GM18907 (cell line): ENCODE results near the gene TMEM86B.

ENCODE experiments used
- ATAC-seq: cut with Tn5 transposase; IDR thresholded peaks from one replicate; pipeline ENCODE4 v1.9.1; 2021; ENCODE audit warnings: mild to moderate bottlenecking, moderate library complexity; ENCODE audit not compliant: unreplicated experiment

The TMEM86B gene

GRCh38 chr19:55257461-55258420 lies 29.2 kb upstream of the TMEM86B start:
- ATAC-seq, result no peak

GRCh38 chr19:55256562-55257460 lies 28.2 kb upstream of the TMEM86B start:
- no peak for ATAC-seq

GRCh38 chr19:55255618-55256423 lies 27.3 kb upstream of the TMEM86B start:
- ATAC-seq, result no peak

GRCh38 chr19:55254625-55254977 lies 26.0 kb upstream of the TMEM86B start:
- ATAC-seq, result no peak

GRCh38 chr19:55253842-55254624 lies 25.5 kb upstream of the TMEM86B start:
- ATAC-seq, result peak; percentile 40

- ATAC-seq, result no peak
Measured at GRCh38 chr19:55252760-55253663, 24.4 kb upstream of the TMEM86B start.

DNA sequence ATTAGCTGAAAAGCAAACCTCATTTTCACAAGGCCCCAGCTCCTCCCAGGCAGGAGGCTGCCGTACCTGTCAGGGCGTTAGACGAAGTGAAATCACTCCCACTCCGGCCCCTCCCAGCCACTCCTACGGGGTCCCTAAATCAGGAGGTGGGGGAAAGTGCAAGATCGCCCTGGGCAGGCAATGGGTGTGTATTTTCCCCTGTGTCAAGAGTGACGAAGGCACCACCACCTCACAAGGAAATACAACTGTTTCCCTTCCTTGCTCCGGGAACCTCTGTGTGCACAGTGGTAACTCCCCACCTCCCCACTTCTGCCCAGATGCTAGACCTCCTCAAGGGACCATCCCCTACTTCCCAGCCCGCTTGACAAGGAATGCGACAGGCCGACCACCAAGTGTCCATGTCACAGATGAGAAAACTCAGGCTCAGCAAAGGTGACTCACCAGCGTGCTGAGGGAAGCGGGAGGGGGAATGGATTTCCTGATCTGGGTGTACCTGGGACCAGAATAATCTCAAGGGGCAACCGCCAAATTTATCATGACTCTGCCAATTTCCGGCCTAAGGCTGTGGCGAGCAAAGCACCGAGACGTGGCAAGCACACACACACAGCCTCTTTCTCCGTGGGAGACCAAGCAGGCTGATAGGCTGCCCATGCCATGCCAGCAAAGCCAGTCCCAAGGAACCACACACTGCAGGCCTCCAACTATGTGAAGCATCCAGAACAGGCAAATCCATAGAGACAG lies 22.9 kb upstream of the TMEM86B start:
- ATAC-seq, result no peak

DNA sequence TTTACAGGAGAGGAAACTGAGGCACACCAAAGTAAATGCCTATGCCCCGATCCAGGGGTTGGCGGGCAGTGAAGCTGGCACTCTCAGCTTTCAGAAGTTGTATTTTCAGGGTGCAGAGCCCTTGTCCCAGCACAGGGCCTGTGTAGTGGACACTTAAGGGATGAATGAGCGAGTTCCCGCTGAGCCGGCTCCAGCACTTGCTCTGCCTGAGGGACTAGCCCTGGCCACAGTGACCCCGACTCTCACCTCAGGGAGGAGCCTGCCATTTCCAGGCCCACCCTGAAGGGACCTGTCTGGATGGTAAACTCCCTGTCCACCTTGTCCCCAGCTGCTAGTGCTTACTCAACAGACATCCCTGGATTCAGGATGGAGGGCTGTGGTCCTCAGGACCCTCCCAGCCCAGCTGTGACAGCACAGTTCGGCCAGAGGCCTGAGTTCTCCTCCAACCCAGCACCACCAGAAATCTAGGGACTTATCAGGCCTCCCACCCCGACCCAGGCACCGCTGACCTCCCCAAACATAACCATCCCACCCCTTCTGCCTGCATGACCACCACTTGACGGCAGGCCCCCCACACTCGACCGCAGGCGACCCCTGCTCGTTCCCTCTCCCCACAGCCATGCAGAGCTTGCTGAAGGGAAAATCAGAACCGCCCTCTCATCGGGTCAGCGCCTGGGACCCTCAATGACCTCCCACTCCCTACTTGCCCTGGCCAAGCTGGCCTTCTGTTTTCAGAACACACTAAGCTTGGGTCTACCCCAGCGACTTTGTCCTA lies 21.9 kb upstream of the TMEM86B start:
- ATAC-seq, result no peak

GRCh38 chr19:55249841-55250240 lies 21.3 kb upstream of the TMEM86B start:
- ATAC-seq, result no peak

- no peak for ATAC-seq
Measured at GRCh38 chr19:55248704-55249103, 20.1 kb upstream of the TMEM86B start.

- no peak for ATAC-seq
Measured at GRCh38 chr19:55248166-55248675, 19.7 kb upstream of the TMEM86B start.

- no peak for ATAC-seq
Measured at GRCh38 chr19:55247621-55248099, 19.1 kb upstream of the TMEM86B start.

DNA sequence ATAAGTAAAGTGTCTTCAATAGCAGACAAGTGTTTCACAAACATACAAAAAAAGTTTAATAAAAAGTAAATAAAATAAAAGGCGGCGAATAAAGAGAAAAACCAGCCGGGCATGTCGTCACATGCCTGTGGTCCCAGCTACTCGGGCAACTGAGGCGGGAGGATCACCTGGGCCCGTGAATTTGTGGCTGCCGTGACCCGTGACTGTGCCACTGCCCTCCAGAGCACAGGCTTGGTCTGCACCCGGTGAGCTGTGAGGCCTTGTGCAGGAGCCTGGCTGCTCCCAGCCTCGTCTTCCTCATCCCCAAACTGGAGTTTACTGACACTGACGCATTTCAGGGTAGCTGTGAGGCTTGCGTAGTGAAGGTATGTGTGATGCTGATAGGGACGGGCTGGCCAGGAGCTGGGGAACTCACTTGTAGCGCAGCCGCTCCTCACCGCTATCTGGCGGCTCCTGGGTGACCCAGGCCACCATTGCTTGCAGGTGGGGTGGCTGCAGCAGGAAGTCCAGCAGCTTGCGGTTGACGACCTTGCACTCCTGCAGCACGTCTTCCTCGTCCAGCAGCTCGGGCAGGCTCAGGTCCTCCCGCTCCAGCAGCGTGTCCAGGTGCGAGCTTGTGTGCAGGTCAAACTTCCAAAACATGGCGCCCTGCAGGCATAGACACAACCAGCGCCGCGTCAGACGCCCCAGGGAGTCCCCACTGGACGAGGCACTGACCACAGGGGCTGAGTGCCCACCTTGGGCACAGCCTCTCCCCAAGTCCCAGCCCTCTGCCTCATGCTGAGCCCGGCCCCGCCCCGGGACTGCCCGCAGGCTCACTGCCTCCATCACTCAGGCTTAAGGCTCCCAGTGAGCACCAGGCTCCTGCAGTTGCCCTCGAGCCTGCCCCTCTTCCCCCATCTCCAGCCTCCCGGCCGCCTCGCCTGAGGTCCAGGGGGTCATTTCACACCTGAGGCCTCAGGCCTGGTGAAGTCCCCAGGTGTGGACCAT lies 18.2 kb upstream of the TMEM86B start:
- ATAC-seq, result no peak

DNA sequence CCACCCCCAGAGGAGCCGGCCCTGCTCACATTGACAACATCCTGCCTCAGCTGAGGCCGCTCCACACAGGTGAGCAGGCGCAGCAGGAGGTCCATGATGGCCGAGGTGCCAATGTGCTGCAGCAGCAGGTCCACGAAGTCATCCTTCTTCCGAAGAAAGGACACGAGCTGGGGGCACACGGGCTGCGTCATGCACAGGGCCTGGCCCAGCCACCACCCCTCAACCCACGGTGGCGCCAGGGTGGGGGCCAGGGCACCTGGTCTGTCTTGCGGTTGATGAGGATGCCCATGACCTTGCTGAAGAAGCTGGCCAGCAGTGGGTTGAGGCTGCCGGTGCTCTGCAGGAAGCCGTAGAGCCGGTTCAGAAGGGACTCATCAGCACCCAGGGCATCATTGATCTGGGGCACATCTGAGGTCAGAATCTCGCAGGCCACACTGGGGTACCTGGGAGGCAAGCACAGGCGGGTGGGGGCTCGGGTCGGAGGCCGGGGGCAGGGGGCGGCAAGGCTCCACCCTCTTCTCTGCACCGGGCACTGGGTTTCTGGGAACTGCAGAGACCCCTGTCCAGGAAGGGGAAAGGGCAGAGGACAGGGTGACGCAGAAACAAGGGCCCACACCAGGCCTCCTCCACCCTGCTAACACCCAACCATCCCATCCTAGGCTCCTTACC lies 16.8 kb upstream of the TMEM86B start:
- ATAC-seq, result no peak

DNA sequence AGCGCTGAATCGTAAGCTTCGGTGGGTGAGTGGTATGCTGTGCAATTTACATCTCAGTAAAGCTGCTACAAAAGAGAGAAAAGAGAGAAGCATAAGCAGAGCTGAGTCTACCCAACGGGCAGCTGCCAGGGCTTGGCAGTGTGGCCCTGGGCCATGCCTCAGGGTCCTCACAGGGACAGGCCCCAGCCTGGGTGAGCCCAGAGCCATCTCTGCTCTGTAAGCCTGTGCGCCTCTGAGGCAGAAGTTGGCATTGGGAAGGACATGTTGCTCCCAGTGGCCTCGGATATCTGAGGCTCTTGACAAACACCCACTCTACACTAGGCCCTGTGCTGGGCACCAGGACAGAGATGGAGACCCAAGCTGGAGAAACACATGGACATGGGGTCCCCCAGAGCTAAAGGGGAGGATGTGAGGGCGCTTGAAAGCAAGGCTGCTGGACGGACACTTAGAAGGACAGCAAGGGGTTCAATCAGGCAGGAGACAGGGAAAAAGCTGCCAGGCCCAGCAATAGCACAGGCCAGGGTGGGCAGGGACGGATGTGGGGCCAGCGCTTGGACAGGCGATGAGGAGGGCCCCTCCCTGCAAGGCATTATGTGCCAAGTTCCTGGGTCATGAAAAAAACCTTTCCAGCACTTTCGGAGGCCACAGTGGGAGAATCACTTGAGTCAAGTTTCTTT lies 15.6 kb upstream of the TMEM86B start:
- ATAC-seq, result no peak
